Measurements from ENCODE around the gene TMEM245.

The TMEM245 gene

GRCh38 chr9:109113892-109114609 is 5.7 kb downstream of the TMEM245 start:
- Histone ChIP-seq H3K27me3 (replicated peaks) (no peaks in the 10 kb centered on the region), H3K27ac (no peak overlapping the region), H3K4me3 (ENCODE audit: low read depth, low read length) (no peak overlapping the region), H3K36me3 (replicated peaks) (no peaks in the 10 kb centered on the region)
- in situ Hi-C loops (cut with HindIII; ENCODE audit: low pct_ligation_motif_present, low sequenced_read_pairs) = no loop called here
- DNase-seq = no peak
- TF ChIP-seq CTCF (IDR thresholded peaks at IDR 0.05; ENCODE audit: low read depth, low read length, missing control alignments) = no peak

GRCh38 chr9:109113254-109113653 is 6.5 kb downstream of the TMEM245 start:
- in situ Hi-C loops (cut with HindIII; ENCODE audit: low pct_ligation_motif_present, low sequenced_read_pairs) = no loop called here
- Histone ChIP-seq H3K27me3 (replicated peaks) (no peaks in the 10 kb centered on the region), H3K27ac (no peak overlapping the region)

GRCh38 chr9:109110329-109111021 is 9.3 kb downstream of the TMEM245 start:
- Histone ChIP-seq H3K4me3 (ENCODE audit: low read depth, low read length) (peak overlapping the region; percentile 21), H3K27me3 (replicated peaks) (no peaks in the 10 kb centered on the region), H3K36me3 (replicated peaks) (no peaks in the 10 kb centered on the region), H3K27ac (peak overlapping the region; percentile 70)
- DNase-seq = peak; percentile 27
- no peak for TF ChIP-seq CTCF (IDR thresholded peaks at IDR 0.05; ENCODE audit: low read depth, low read length, missing control alignments)
- in situ Hi-C loops (cut with HindIII; ENCODE audit: low pct_ligation_motif_present, low sequenced_read_pairs) = no loop called here

More at GRCh38 chr9:109113254-109113653, 6.5 kb downstream of the TMEM245 start:
- Histone ChIP-seq H3K36me3 (replicated peaks) (no peaks in the 10 kb centered on the region), H3K4me3 (ENCODE audit: low read depth, low read length) (no peak overlapping the region)
- TF ChIP-seq CTCF (IDR thresholded peaks at IDR 0.05; ENCODE audit: low read depth, low read length, missing control alignments) = no peak
- DNase-seq = no peak

- no peak for TF ChIP-seq CTCF (IDR thresholded peaks at IDR 0.05; ENCODE audit: low read depth, low read length, missing control alignments)
- Histone ChIP-seq H3K27ac (peak overlapping the region; percentile 70), H3K27me3 (replicated peaks) (no peaks in the 10 kb centered on the region), H3K4me3 (ENCODE audit: low read depth, low read length) (no peak overlapping the region), H3K36me3 (replicated peaks) (no peaks in the 10 kb centered on the region)
- in situ Hi-C loops (cut with HindIII; ENCODE audit: low pct_ligation_motif_present, low sequenced_read_pairs) = no loop called here
- DNase-seq = no peak
Measured at GRCh38 chr9:109109967-109110328, 9.8 kb downstream of the TMEM245 start.

- TF ChIP-seq CTCF (IDR thresholded peaks at IDR 0.05; ENCODE audit: low read depth, low read length, missing control alignments) = no peak
- Histone ChIP-seq H3K4me3 (ENCODE audit: low read depth, low read length) (no peak overlapping the region), H3K27me3 (replicated peaks) (no peaks in the 10 kb centered on the region), H3K36me3 (replicated peaks) (no peaks in the 10 kb centered on the region), H3K27ac (peak overlapping the region; percentile 93)
- in situ Hi-C loops (cut with HindIII; ENCODE audit: low pct_ligation_motif_present, low sequenced_read_pairs) = no loop called here
- peak; percentile 53 for DNase-seq
Measured at GRCh38 chr9:109108318-109108717, 11.4 kb downstream of the TMEM245 start.
